Measurements from ENCODE around the gene CA5A. TPM values are rescaled to one million over a fixed set of nuclear protein-coding genes. Genes with fewer than 3 reads are reported as not detected.

CA5A gene
- total RNA-seq, 4 donors from 2014 or later = not detected

GRCh38 chr16:87966685-87967185 lies 30.4 kb upstream of the CA5A start:
- ATAC-seq (ENCODE audit: low FRiP score) = peak; percentile 51
- DNase-seq (ENCODE audit: low spot score) = no peak
- TF ChIP-seq CTCF (IDR thresholded peaks at IDR 0.05) = no peak

GRCh38 chr16:87966064-87966645 lies 29.8 kb upstream of the CA5A start:
- no peak for DNase-seq (ENCODE audit: low spot score)
- ATAC-seq (ENCODE audit: low FRiP score) = no peak
- TF ChIP-seq CTCF (IDR thresholded peaks at IDR 0.05) = no peak

GRCh38 chr16:87965417-87965816 lies 29.1 kb upstream of the CA5A start:
- no peak for DNase-seq (ENCODE audit: low spot score)
- no peak for TF ChIP-seq CTCF (IDR thresholded peaks at IDR 0.05)
- no peak for ATAC-seq (ENCODE audit: low FRiP score)

- no peak for TF ChIP-seq CTCF (IDR thresholded peaks at IDR 0.05)
- ATAC-seq (ENCODE audit: low FRiP score) (no peak), DNase-seq (ENCODE audit: low spot score) (no peak)
Measured at GRCh38 chr16:87964049-87964659, 27.8 kb upstream of the CA5A start.

- TF ChIP-seq CTCF (IDR thresholded peaks at IDR 0.05) = no peak
- DNase-seq (ENCODE audit: low spot score) = no peak
- ATAC-seq (ENCODE audit: low FRiP score) = no peak
Measured at GRCh38 chr16:87963400-87963799, 27.1 kb upstream of the CA5A start.

GRCh38 chr16:87961623-87962022 lies 25.3 kb upstream of the CA5A start:
- no peak for ATAC-seq (ENCODE audit: low FRiP score)
- TF ChIP-seq CTCF (IDR thresholded peaks at IDR 0.05) = no peak

GRCh38 chr16:87960852-87961251 lies 24.5 kb upstream of the CA5A start:
- ATAC-seq (ENCODE audit: low FRiP score) (no peak), DNase-seq (ENCODE audit: low spot score) (no peak)
- TF ChIP-seq CTCF (IDR thresholded peaks at IDR 0.05) = no peak

More at GRCh38 chr16:87961623-87962022, 25.3 kb upstream of the CA5A start:
- DNase-seq (ENCODE audit: low spot score) = no peak

Data from omental fat pad (tissue), 4 donors.